Stimulated activated CD4-positive, alpha-beta T cell treated with anti-CD3 and anti-CD28 coated beads, Interleukin-4, amount 100 ng/mL, for 48 hours (primary cell): ENCODE results near the gene MALAT1.

Source experiments
- DNase-seq, 2 donors: peaks; one replicate each; pipeline ENCODE4 v3.0.0-alpha.2; 2020; ENCODE audit warnings: low read depth in 2 of 2

The MALAT1 gene

DNA sequence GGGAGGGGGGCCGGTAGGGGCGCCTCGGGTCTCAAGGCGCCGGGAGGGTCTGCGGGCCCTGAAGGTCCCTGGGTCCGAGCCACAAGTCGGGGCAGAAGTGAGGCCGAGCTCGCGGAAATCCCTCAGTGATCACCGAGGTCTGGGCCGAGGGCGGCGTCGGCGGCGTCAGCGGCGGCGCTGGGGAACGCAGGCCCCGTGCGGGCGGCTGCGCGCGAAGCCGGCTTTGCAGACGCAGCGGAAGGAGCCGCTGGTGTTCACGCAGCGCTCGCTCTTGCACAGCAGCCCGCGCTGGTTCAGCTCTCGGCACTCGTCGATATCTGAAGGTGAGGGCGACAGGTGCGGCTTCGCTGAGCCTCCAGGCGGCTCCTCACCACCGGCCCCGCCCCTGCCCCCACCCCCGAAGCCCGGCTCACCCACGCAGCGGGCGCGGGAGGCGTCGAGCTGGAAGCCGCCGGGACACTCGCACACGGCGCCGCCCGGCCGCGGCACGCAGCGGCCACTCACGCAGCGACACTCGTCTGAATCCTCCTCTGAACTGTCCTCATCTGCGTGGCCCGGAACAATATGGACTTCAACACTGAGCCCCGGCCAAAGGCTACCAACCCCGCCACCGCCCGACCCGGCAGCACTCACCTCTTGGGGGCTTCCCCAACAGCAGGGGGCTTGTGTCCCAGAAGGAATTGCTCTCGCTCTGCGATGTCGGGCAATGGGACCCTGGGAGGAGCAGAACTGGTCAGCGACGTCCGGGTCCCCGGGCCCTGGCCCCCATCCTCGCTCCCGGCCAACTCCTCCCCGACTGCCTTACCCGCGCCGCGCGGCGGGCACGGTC lies 40.3 kb downstream of the MALAT1 start:
- no peak for DNase-seq

DNA sequence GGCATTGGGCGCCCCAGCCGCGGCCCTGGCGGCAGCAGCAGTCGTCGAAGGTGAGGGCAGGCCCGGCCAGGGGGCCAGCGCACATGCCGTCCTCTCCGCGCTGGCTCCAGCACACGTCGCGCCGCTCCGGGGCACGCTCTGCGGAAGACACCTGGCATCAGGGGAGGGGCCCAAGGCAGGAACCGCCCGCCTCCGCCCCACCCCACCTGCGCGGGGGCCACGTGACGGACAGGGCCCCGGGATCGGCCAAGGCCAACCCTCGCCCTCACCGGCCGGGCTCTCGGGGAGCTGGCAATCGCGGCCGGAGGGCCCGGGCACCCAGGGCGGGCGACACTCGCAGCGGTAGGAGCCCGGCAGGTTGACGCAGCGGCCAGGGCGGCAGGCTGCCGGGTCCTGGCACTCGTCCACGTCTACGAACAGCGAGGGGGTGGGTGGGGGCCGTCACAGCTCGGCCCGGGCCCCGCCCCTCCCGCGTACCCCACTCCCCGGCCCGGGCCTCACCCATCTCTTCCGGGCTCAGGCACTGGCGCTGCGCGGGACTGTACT lies 41.0 kb downstream of the MALAT1 start:
- DNase-seq, result no peak

DNA sequence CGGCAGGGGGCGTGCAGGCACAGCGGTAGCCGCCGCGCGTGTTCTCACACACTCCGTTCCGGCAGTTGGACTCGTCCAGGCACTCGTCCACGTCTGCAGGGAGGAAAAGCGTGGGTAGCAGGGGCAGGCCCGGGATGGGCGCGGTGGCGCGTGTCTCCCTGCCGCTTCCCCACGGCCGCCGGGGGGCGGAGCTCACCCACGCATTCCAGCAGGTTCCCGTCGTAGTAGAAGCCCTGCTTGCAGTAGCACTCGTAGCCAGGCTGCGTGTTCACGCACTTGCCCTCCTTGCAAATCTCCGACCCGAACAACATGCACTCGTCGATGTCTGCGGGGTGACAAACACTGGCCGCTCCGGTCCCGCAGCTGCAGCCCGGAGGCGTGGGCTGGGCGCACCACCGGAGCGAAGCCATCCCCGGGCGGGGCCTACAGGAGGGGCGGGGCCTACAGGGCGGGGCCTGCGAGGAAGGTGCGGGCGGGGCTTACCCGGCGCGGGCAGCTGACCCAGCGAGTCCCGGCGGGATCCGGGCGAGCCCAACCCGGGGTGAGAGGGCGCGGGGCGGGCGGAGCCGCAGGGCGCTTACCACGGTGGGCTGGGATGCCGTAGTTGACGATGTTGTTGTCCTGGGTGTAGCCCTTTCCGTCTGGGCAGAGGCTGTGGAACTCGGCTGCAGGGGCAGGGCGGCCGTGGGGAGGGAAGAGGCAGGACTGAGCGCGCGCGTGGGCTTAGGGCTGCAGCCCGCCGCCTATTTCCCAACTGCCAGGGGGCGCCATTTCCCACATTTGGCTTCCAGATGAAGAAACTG lies 41.6 kb downstream of the MALAT1 start:
- peak; percentile 87 to 91 for DNase-seq

DNA sequence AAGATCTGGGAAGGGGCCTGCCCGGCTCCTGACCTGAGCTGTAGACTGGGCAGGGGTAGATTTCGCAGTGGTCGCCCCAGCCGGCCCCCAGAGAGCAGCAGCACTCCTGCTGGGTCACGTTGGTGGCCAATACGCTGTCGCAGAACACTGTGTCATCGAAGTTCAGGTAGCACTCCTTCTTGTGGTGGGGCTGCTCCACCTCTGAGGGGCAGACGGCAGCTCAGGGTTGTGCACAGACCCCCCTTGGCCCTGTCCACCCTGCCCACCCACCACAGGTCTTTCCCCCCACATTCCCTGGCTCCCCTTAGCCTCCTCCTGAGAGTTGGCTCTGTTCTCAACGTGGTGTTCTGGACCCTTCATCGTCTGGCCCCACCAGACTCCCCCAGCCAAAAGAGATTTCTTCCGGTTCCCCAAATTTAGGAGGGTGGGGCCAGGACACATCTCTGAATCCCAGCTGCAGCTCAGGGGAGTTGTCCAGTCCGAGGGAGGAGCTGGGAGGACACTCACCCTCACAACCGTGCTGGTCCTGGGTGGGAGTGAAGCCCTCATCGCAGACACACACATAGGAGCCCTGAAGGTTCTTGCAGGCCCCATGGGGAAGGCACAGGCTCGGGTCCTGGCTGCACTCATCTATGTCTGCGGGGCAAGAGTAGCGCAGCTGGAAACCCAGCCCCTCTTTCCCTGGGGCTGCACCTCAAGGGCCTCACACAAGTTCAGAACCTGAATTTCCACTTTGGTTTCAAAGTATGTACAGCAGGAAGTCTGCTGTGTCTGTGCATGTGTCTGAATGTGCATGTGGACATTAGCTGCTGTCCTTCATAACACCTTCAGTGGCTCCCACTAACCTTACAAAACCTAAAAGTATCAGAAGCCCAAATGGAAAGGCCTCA lies 42.5 kb downstream of the MALAT1 start:
- DNase-seq, result no peak

DNA sequence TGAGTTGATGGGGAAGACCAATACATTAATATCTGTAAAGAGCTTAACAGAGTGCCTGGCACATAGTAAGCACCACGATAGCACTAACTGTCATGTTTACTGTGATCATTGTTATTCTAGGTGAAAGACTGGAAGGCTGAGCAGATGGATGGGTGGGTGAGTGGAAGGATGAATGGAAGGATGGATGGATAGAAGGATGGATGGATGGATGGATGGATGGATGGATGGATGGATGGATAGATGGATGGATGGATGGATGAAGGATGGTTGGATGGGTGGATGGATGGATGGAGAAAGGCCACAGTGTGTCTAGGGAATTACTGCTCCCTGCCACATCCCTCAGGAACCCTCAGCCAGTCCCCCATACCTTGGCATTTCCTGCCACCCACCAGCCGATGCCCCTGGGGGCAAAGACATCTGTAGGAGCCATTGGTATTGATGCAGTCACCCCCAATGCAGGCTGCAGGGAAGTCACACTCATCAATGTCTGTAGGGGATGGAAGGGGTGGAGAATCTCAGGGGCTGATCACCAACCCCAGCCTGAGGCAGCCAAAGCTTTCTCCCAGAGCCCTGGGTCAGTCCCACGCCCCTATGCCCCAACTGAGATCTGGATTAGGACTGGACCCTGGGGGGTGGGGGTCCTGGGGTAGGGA lies 44.0 kb downstream of the MALAT1 start:
- DNase-seq, result no peak

DNA sequence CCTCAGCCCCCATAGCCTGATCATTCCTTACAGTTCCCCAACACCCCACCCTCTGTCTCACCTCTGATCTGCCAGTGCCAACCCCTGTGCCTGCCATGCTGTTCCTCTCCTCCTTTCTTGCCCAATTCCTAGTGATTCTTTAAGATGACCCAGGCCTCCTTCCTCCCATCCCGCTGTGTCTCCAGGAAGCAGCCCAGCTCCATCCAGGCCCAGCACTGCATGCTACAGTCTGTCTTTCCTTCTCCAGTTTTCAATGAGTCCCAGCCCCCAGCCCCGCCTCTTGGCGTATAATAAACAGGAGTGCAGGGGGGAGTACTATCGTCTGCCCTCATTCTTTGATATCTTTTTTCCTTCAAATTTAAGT lies 47.0 kb downstream of the MALAT1 start:
- no peak for DNase-seq

DNA sequence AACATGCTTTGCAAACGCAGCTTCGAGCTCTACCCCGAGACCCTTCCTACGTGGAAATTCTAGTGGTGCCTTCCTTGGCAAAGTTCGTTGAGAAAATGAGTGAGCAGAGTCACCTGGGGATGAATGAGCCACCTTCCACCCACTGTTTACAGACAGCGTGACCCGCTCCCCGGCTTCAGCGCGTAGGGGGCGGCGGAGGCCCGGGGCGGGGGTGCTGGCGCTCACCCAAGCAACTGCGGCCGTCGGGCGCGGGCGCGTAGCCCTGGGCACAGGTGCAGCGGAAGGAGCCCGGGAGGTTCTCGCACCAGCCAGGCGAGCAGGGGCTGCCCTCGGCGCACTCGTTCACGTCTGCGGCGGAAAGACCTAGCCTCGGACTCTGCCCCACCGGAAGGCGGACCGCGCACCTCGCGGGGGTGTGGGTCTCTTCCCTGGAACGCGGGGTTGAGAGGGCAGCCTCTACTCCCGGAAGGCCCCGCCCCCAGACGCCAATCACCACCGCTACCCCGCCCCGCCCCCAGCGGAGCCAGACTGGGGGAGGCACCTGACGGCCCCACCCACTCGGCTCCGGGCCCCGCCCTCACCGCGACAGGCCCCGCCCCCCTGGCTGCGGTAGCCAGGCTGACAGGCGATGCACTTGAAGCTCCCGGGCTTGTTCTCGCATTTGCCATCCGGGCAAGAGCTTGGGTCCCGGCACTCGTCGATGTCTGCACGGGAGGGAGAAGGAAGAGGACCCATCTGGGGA lies 47.5 kb downstream of the MALAT1 start:
- peak; percentile 97 to 99 for DNase-seq

DNA sequence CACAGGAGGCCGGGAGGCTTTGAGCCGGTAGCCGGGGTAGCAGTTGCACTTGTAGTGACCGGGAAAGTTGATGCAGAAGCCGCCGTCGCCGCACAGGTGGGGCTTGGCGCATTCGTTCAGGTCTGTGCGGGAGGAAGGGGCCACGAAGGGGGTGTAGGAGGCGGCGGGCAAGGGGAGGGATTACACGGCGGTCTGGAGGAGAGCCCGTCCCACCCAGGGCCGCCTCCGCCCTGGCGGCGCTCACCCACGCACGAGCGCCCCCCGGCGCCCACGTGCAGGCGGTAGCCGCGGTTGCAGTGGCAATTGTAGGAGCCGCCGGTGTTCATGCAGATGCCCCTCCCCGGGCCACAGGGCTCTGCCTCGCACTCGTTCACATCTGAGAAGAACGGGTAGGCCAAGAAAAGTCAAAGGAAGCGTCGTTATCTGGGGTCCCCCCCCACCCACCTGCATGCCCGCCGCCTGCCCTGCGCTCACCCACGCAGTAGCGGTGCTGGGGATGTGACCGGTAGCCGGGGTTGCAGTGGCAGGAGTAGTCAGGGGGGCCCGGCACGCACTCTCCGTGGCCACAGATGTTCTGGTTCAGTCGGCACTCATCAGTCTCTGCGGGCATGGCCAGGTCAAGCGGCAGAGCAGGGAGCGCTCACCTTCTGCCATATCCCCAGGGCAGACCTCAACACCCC lies 48.7 kb downstream of the MALAT1 start:
- DNase-seq, result no peak

DNA sequence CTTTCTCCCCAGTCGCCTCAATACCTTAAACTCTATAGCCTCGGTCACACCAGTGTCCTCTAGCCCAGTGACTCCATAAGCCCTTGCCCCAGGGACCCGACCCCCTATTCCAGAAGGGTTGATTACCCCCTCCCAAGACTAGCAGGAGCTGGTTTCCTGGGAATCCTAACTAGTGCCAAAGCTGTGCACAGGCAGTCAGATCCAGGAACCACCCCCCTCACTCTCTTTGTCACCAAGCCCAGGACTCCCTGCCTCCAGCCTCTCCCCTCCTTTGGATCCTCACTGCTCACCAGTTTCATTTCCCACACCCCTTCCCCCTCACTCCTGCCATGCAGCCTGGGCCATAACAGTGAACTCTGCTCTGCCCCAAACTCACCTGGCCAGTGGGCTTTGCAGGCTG lies 49.5 kb downstream of the MALAT1 start:
- no peak for DNase-seq

DNA sequence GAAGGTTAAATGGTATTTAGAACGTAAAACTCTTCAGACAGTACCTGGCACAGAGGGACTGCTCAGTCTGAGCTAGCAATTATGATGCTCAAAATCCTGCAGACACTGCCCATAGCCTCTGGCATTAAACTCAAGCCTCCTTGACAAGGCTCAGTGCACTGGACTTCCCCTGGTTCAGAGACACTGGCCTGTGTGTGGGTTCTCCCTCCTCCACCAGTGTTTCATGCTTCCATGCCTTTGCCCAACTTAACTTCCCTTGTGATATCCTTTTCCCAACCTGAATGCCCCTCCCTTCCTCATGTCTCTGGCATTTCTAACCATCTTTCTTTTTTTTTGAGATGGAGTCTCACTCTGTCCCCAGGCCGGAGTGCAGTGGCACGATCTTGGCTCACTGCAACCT lies 50.3 kb downstream of the MALAT1 start:
- no peak for DNase-seq

DNA sequence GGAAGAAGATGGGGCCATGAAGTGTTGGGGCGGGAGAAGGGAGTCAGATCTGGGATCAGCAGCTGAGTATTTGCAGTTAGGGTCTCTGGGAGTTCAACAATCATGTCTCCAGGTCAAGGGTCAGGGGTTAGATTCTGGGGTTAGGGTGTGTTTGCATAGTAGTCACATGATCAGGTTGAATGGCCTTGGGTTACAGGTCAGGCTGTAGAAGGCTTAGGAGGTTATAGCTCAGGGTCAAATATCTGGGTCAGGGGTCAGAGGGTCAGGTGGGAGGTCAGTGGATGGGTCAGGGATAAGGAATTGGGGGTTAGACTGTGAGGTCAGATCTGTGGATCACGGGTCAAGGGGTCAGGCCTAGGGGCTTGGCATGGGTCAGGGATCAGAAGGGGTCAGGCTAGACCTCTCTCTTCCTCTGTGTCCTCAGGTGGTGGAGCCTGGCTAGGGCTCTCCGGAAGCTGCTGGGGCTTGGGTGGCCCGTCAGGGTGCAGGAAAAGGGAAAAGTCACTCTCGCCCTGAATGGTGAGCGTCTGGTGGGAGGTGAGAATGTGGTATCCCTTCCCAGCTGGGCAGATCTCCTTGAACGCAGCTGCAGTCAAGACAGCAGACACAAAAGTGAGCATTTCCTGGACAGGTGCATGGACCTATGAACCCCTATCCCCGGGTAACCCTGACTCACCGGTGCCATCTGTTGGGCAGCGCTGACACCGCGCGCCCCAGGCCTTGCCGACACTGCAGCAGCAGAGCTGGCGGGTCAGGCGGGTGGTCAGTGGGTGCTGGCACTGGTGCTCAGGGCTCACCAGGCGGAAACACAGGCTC lies 52.9 kb downstream of the MALAT1 start:
- no peak for DNase-seq

DNA sequence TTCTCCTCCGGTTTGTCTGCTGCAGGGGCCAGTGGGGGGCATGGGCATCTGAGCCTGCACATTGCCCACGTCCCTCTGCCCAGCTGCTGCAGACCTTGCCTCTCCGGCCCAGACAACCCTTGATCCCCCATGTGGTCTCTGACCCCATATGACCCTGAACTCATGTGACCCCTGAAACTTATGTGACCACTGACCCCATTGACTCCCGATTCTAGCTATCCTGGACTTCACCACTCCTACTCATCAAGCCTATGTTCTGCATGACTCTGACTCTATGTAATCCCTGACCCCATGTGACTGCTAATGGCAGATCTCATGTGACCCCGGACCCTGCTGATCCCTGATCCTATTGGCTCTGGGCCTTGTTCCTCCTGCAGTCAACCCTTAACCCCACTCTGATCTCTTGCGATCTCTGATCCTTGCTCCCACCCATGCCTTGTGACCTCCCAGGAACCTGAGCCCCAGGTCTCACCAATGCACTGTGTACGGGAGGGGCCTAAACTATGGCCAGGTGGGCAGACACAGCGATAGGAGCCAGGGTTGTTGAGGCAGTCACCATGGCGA lies 53.6 kb downstream of the MALAT1 start:
- DNase-seq, result no peak

DNA sequence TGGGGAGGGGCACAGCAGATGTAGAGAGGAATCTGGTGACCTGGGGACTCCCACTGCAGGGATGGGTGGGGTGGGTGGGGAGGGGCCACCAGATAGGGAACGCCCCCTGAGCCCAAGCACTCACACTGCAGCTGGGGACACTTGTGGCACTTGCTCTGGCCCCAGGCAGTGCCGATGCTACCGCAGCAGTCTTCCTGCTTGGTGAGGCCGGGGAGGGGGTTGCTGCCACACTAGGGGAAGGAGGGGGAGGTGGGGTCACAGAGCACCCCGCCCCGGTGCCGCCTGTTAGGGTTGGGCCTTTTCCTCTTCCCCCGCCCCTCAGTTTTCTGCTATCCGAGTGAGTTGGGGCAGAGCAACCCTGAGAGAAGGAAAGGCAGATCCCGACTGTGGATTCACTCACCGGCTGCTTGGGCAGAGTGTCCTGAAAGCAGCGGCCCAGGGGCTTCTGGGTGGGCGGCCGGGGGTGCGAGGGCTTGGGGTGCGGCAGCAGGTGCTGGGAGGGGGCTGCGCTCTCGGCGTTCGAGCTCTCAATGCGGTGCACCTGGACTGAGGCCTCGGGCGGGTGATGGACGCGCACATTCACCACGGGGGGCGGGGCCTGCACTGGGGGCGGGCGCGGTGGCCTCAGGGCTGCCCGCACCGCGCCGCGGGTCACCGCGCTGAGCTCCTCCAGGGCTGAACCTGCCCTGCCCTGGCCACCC lies 54.6 kb downstream of the MALAT1 start:
- DNase-seq, result no peak

DNA sequence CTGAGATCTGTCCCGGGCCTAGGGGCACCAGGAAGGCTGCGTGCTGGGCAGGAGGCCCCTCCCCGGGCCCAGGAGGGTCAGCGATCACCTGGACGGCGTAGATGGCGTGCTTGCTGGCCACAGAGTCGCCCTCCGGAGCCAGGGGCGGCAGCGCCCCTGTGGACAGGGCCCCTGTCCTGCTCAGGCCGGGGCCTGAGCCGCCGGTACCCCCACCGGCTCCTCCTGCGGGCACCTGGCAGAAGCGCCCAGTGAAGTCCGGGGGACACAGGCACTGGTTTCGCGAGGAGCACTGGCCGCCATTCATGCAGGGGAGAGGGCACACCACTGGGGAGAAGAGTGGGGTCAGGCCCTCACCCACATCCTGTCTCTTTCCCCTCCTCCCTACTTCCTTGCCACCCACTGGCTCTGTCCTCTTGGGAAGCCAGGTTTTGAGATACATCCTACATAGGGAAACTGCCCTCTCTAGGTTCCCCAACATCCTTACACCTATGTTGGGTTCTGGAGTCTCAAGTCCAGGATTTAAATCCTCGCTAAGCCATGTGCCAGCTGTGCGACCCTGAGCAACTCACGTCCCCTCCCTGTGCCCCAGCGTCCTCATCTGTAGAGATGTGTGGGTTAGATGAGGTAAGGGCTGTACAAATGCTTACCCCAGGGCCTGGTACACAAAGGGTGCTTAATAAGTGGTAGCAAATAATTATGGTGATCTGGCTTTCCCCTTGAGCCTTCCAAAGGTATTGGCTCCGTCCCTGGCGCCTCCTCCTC lies 55.4 kb downstream of the MALAT1 start:
- DNase-seq, result no peak

DNA sequence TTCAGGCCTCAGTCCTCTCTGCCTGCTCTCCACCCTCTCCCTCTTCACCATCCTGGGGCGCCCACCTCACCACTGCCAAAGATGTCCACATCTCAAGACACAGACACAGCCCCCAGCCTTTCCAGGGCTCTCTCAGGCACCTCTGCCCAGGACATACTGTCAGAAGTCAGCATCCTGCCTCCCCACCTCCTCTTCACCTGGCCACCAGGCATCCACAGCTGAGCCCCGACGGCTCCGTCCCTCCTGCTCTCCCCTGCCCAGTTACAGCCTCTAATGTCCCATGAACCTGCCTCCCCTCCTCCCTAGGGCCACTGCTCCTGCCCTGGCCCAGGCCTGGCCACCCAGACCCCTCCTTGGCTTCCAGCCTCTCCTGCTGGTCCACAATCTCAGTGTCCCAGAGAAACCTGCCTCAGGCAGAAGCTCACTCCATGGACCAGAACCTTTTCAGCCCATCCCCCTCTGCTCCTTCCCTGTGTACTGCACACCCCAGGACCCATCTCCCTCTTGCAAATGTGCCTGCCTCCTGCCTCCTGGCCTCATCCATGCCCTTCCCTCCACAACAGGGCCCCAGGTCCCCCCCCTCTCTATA lies 56.1 kb downstream of the MALAT1 start:
- no peak for DNase-seq

DNA sequence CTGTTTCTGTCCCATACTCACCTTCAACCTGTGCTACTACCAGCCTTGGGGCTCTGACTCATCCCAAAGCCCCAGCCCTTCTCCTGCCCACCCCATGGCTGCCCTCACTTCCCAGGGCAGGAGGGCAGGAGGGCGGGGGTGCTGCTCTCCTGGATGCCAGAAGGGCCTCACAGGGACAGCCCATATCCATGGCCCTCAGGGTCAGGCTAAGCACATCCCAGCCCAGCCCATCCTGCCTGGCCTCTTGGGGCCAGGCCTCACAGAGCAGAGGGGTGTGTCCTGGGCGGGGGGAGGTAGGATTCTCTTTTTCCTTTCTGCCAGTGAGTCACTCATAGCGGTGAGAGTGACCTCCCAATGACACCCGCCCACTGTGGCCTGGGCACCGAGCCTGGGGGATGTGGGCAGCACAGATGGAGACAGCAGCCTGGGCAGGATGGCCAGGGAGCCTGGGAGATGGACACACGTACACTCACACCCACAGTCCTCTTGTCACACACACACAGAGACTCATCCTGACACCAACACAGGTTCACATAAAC lies 56.9 kb downstream of the MALAT1 start:
- DNase-seq, result no peak
